ENCODE data around the gene FBXL7. TPM values are rescaled to one million over a fixed set of nuclear protein-coding genes. Genes with fewer than 3 reads are reported as not detected.

FBXL7 gene
- total and polyA plus RNA-seq, 2 of the 8 experiments (the other 6 are each of a cell fraction or from before 2014, with no cell fraction given): 17.7 to 17.8 TPM

DNA sequence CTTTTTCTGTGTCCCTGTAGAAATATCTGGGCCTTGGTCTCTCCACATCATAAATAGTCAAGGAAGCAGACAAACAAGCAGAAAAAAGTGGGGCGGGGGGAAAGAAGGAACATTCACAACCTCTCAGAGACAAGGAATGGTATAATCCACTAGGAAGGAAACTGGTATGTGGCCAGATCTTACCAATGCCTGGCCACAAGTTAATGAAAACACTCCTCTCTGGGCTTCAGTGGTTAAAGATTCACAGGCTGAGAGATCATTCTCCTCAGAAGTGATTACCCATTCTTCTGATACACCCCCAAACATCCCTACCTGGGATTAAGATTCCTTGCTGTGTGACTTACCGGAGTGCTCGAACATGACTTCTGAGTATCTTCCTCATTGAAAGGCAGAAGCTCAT, 389.0 kb downstream of the FBXL7 start:
- no peak overlapping the region for H4K5ac ChIP-seq (ENCODE audit: insufficient read length, low read depth, low read length)

More for the DNA sequence above, 389.0 kb downstream of the FBXL7 start:
- Histone ChIP-seq H3K14ac (ENCODE audit: insufficient read length) (no peak overlapping the region), H2BK5ac (ENCODE audit: low read depth, low read length) (no peak overlapping the region), H3K79me2 (ENCODE audit: control insufficient read depth in 1 of 2, insufficient read depth in 2 of 2, low read length in 2 of 2) (0 out of 4 replicates have a peak, but pooled peaks cover 0 to 3% of the 10 kb centered on the region in 2 experiments), H2BK15ac (ENCODE audit: low read length) (no peak overlapping the region), H3K27me3 (replicated peaks in 1 of 4; ENCODE audit: control insufficient read depth in 3 of 4, extremely low read depth in 1 of 4, insufficient read depth in 3 of 4, low read length in 3 of 4) (no peaks in the 10 kb centered on the region), H3K56ac (replicated peaks; ENCODE audit: insufficient read length, low read depth, low read length) (no peak overlapping the region), H3K23ac (ENCODE audit: insufficient read length) (no peak overlapping the region), H3K4ac (replicated peaks; ENCODE audit: insufficient read length, low read depth, low read length) (no peak overlapping the region), H3K18ac (ENCODE audit: extremely low read depth, low read length) (no peak overlapping the region), H2BK12ac (ENCODE audit: low read depth, low read length) (no peak overlapping the region), H3K9ac (replicated peaks in 1 of 4; ENCODE audit: extremely low read depth in 1 of 4, low read depth in 3 of 4, low read length in 3 of 4) (no peak overlapping the region), H2AFZ (ENCODE audit: low read length) (no peak overlapping the region), H3K79me1 (ENCODE audit: low read depth, low read length) (no peaks in the 10 kb centered on the region), H3K36me3 (ENCODE audit: control insufficient read depth in 2 of 4, insufficient read depth in 4 of 4, low read length in 3 of 4) (no peaks in the 10 kb centered on the region), H3K23me2 (ENCODE audit: low read depth, low read length) (no peaks in the 10 kb centered on the region), H3K9me3 (ENCODE audit: insufficient read depth in 2 of 2, low read depth in 1 of 2, low read length in 1 of 2) (no peaks in the 10 kb centered on the region), H4K20me1 (replicated peaks in 1 of 2; ENCODE audit: control insufficient read depth in 1 of 2, insufficient read depth in 2 of 2, low read length in 2 of 2) (no peaks in the 10 kb centered on the region), H2AK5ac (ENCODE audit: low read depth, low read length) (no peak overlapping the region), H2BK120ac (replicated peaks; ENCODE audit: low read depth, low read length) (no peak overlapping the region), H3K4me1 (replicated peaks in 1 of 4; ENCODE audit: control insufficient read depth in 3 of 4, insufficient read depth in 4 of 4, low read length in 3 of 4) (peaks cover 0 to 3% (median under 1%) of the 10 kb centered on the region in 4 experiments; a peak in 2 of 7 replicates), H3K4me3 (ENCODE audit: extremely low read depth in 1 of 4, insufficient read depth in 2 of 4, low read depth in 3 of 4, low read length in 4 of 4) (no peak overlapping the region), H3K27ac (ENCODE audit: low read depth, low read length) (no peak overlapping the region), H2BK20ac (ENCODE audit: low read length) (no peak overlapping the region), H4K91ac (replicated peaks; ENCODE audit: insufficient read length, low read length) (no peak overlapping the region), H4K8ac (ENCODE audit: extremely low read depth, insufficient read depth, low read length) (no peak overlapping the region), H3K4me2 (ENCODE audit: insufficient read depth in 1 of 2, low read depth in 2 of 2, low read length in 2 of 2) (no peak overlapping the region)
- 89% methylated on average over 3 of the region's 3 CpGs; no CpG with 5 or more reads in 1 of the 2 experiments for WGBS, 2 experiments (ENCODE audit: extremely low coverage in 1 of 2, insufficient coverage in 1 of 2, insufficient read length in 1 of 2, insufficient replicate concordance in 2 of 2, low coverage in 1 of 2, low lambda C conversion rate in 2 of 2, missing lambda C conversion rate in 1 of 2)
- TF ChIP-seq EGR1 (IDR thresholded peaks at IDR 0.05; ENCODE audit: borderline replicate concordance, low read depth, low read length): no peak
- TF ChIP-seq SP2 (IDR thresholded peaks at IDR 0.05; ENCODE audit: low read length): no peak
- TF ChIP-seq YY1 (IDR thresholded peaks at IDR 0.05; ENCODE audit: low read depth, low read length): no peak
- TF ChIP-seq, protein P1, sequence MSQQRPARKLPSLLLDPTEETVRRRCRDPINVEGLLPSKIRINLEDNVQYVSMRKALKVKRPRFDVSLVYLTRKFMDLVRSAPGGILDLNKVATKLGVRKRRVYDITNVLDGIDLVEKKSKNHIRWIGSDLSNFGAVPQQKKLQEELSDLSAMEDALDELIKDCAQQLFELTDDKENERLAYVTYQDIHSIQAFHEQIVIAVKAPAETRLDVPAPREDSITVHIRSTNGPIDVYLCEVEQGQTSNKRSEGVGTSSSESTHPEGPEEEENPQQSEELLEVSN (IDR thresholded peaks at IDR 0.05): no peak
- no peak for TF ChIP-seq KDM1A (IDR thresholded peaks at IDR 0.05; ENCODE audit: borderline replicate concordance, low read length)
- TF ChIP-seq PHF8 (conservative IDR thresholded peaks at IDR 0.05; ENCODE audit: low read depth, low read length): no peak
- no peak for TF ChIP-seq RNF2 (IDR thresholded peaks at IDR 0.05; ENCODE audit: borderline replicate concordance, low read depth, low read length, missing control alignments, poor library complexity, severe bottlenecking)
- TF ChIP-seq TAF1 (IDR thresholded peaks at IDR 0.05; ENCODE audit: low read depth, low read length): no peak
- DNase-seq (ENCODE audit: low read depth in 1 of 2, low spot score in 2 of 2) (no peak), FAIRE-seq (no peak)
- POLR2A ChIA-PET (ENCODE audit: partially characterized antibody): no interaction called here
- CTCF ChIA-PET (ENCODE audit: partially characterized antibody): no interaction called here

All from H1 (cell line).